Colon (tissue), 2 donors: Measurements from ENCODE around the gene TMEM41B.
"Not testable (repeated sequence)": the region's sequence is repeated elsewhere in the genome, so short reads cannot be mapped to it uniquely, and the experiment has no call there.

Source experiments
- FAIRE-seq: peaks from 2 replicates; lab custom pipeline; 2012; peaks lifted over from hg19 to GRCh38; lab: Jason Lieb, UNC
- donor health status: control.
- donor health status: control.

TMEM41B gene

GRCh38 chr11:9314291-9315077, at the start of gene TMEM41B:
TMEM41B (minus strand) TSS chr11:9314593; CDS start chr11:9314441, 152 bp downstream.
- no peak for FAIRE-seq

DNA sequence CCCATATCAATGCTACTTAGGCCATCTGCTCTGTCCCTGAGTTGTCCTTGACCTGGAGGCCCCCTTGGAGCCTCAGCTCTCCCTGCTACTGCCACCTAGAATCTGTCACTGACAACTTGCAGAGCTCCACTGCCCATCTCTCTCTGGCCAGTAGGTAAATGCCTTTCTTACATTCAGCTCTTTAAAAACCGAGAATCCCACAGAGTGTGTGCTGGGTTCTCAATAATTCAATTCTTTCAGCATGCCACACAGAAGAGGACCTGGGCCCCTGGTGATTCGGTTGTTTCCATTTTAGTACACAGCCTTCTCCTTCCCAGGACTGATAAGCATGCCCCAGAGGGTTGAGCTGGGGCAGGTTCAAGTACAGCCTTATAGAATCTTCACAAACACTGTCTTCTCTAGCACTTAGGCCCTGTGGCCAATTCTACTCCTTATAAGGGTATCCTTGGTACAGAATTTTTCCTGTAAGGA, 48.0 kb upstream of the TMEM41B start:
- FAIRE-seq = no peak

DNA sequence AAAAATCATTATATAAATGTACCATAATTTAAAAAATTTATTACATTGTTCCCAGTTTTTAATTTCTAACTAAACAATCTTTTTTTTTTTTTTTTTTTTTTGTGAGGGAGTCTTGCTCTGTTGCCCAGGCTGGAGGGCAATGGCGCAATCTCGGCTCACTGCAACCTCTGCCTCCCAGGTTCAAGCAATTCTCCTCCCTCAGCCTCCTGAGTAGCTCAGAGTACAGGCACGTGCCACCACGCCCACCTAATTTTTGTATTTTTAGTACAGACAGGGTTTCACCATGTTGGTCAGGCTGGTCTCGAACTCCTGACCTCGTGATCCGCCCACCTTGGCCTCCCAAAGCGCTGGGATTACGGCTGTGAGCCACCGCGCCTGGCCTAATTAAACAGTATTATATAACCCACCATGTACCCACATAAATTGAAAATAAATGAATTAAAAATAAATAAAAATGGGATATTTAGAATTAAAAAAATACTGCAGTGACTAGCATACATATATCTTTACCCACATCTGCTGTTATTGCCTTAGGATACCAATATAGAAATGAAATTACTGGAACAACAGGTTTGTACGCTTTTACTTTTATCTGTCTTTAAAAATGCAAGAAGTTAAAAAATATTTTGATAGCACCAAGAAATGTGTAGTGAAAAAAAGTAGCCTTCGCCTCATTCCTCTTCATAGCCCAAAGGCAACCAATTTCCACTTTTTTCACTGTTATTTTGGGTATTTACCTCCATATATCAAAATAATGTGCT, 46.6 kb upstream of the TMEM41B start:
- not testable (repeated sequence) for FAIRE-seq

GRCh38 chr11:9357041-9357440, 42.6 kb upstream of the TMEM41B start:
- FAIRE-seq = no peak

DNA sequence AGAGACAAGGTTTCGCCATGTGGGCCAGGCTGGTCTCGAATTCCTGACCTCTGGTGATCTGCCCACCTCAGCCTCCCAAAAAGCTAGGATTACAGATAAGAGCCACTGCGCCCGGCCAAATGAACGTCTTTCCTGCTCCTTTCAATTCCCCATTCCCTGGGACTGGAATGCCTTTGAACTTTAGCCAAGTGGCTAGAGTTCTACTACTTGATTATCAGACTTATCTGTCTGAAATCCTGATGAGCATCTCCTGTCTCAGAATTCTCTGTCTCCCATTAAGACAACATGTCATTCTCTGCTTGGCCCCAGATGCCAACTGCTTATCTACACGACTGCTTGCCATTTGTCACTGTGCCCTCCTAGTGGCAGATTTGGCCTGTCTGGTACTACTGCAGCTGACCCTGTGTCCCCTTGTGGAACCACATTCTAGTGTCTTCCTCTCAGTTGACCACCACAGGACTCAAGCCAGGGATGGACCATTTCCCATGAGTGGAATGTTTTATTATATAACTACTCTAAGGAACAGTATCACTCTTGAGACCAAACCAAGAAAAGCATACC, 37.0 kb upstream of the TMEM41B start:
- FAIRE-seq = no peak

DNA sequence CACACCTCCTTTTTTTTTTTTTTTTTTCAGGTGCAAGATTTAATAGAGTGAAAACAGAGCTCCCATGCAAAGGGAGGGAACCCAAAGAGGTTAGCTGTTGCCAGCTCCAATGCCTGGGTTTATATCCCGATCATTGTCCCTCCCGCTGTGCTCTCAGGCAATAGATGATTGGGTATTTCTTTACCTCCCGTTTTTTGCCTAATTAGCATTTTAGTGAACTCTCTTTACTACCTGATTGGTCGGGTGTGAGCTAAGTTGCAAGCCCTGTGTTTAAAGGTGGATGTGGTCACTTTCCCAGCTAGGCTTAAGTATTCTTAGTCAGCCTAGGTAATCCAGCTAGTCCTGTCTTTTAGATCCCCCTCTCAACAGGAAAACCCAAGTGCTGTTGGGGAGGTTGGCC, 33.4 kb upstream of the TMEM41B start:
- not testable (repeated sequence) for FAIRE-seq

- FAIRE-seq = no peak
Measured at GRCh38 chr11:9347100-9347499, 32.7 kb upstream of the TMEM41B start.

GRCh38 chr11:9344061-9344680, 29.8 kb upstream of the TMEM41B start:
- no peak for FAIRE-seq

GRCh38 chr11:9341638-9342178, 27.3 kb upstream of the TMEM41B start:
- no peak for FAIRE-seq

GRCh38 chr11:9332655-9333054, 18.3 kb upstream of the TMEM41B start:
- FAIRE-seq = no peak

DNA sequence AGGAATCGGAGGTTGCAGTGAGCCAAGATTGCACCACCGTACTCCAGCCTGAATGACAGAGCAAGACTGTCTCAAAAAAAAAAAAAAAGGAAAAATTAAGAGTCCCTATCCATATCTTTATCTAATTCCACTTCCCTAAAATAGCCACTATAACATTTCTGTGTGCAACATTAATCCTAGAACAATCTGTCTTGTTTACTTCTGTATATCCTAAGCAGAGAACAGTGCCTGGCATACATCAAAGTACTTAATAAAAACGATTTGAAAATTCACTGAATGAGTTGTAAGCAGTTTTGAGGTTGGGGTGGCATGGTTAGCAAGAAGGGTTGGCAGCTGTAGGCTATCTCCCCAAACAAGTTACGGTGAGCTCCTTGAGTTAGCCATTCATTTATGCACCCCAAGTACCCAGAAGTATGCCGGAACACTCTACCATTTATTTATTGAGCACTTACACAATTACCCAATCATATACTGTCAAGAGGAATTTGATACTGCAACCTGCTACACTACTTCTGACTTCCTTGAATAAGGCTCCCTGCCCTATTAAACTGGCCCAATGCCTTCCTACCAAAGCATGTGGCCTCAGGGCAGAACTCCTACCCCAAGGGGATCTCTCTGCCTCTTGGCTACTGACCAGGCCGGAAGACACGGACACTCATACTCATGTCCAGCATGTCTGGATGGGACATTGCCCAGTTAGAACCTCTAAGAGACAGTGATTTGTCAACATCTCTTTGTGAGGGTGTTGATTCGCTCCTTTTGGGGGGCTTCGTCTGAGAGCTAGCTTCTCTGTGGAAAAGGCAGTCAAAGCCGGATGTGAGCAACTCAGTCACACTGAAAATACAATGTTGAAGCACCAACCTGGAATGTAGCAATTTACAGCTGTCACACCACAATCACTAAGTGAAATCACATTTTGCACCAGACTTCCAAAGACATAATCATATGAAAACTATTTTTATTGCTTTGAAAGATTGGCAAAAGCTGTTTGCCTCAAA, 16.3 kb upstream of the TMEM41B start:
- no peak for FAIRE-seq

- no peak for FAIRE-seq
Measured at GRCh38 chr11:9320047-9320446, 5.7 kb upstream of the TMEM41B start.

GRCh38 chr11:9319377-9320001, 5.1 kb upstream of the TMEM41B start:
- not testable (repeated sequence) for FAIRE-seq

- FAIRE-seq = not testable (repeated sequence)
Measured at GRCh38 chr11:9318442-9319376, 4.3 kb upstream of the TMEM41B start.

- FAIRE-seq = no peak
Measured at GRCh38 chr11:9316334-9316733, 1.9 kb upstream of the TMEM41B start.

DNA sequence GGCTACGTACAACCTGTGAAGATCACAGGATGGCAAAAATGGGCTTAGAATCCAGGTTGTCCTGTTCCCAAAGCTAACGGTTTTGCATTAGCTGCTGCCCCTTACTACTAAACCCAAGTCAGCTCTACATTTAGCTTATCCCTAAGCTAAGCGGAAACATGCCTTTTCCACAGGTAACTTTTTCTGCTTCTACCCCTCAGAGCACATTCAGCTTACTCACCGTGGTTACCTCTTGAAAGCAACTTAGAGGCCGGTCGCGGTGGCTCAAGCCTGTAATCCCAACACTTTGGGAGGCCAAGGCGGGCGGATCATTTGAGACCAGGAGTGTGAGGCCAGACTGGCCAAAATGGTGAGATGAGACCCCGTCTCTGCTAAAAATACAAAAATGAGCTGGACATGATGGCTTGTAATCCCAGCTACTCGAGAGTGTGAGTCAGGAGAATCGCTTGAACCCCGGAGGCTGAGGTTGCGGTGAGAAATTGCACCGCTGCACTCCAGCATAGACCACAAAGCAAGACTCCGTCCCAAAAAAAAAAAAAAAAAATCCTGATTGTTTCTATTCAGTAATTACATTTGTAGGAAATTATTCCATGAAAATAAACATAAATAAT, 790 bp upstream of the TMEM41B start:
- no peak for FAIRE-seq

- FAIRE-seq = no peak
Measured at GRCh38 chr11:9313648-9314290, 624 bp downstream of the TMEM41B start.

DNA sequence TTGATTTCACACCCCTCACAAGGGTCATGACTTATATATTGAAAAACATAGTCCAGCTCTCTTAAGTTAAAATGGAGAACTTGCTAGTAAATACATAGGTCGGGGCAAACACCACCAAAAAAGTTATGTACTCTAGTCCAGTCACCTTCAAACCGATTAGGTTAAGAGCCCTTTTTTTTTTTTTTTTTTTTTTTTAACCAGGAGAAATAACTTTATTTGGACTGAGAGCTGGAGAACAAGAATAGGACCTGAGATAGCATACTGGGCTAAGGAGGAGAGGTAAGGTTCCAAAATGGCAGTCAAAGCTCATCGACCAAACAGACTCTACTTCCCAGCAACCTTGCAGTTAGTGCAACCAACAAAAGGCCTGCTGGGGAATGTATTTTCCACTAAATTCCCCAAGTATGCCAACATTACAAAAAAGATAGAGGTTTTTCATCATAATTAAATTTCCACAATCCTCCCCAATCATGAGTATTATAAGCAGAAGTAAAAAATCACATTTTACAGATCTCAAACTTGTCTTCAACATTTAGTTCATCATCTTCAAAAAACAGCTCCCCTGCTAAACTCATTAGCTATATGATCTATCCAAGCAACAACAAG, 3.8 kb downstream of the TMEM41B start:
- no peak for FAIRE-seq
